Loucy (cell line): ENCODE measurements around the gene FGFBP3.
A peak's percentile ranks its signal among the peaks of the same experiment; 100 is the strongest.

Experiments
- H2AFZ ChIP-seq: fragments of 200-600 bp; sonication (generic); 2 replicates; pipeline ENCODE4 v1.6.0; 2016; ENCODE audit warnings: antibody characterized with exemption, mild to moderate bottlenecking, low read length, moderate library complexity
- H3F3A ChIP-seq: fragments of 200-600 bp; 2 replicates; pipeline ENCODE4 v1.6.0; 2016; ENCODE audit warnings: antibody characterized with exemption, low read depth, mild to moderate bottlenecking
- H3K27me3 ChIP-seq: fragments of 200-600 bp; sonication (generic); 2 replicates; pipeline ENCODE4 v1.6.1; 2014; ENCODE audit warnings: low read length, mild to moderate bottlenecking; ENCODE audit not compliant: insufficient read depth, poor library complexity, severe bottlenecking
- H3K36me3 ChIP-seq: fragments of 200-600 bp; sonication (generic); 2 replicates; pipeline ENCODE4 v1.6.1; 2016; ENCODE audit warnings: low read length; ENCODE audit not compliant: insufficient read depth
- H3K4me1 ChIP-seq: fragments of 200-600 bp; sonication (generic); 2 replicates; pipeline ENCODE4 v1.5.1; 2014; ENCODE audit warnings: low read length, mild to moderate bottlenecking; ENCODE audit not compliant: insufficient read depth, poor library complexity, severe bottlenecking
- H3K4me2 ChIP-seq: fragments of 200-600 bp; sonication (generic); 2 replicates; pipeline ENCODE4 v1.6.0; 2014; ENCODE audit warnings: antibody characterized with exemption, low read length, low read depth, mild to moderate bottlenecking; ENCODE audit not compliant: poor library complexity, severe bottlenecking
- H3K4me3 ChIP-seq: fragments of 200-600 bp; sonication (generic); 2 replicates; pipeline ENCODE4 v1.5.1; 2014; ENCODE audit warnings: low read length, mild to moderate bottlenecking, mixed read lengths; ENCODE audit not compliant: poor library complexity, severe bottlenecking
- H3K79me2 ChIP-seq: fragments of 200-600 bp; sonication (generic); 2 replicates; pipeline ENCODE4 v1.6.1; 2014; ENCODE audit warnings: low read length; ENCODE audit not compliant: insufficient read depth
- H3K9ac ChIP-seq: fragments of 200-600 bp; sonication (generic); 2 replicates; pipeline ENCODE4 v1.6.0; 2014; ENCODE audit warnings: mild to moderate bottlenecking, low read depth, low read length, moderate library complexity; ENCODE audit not compliant: poor library complexity, severe bottlenecking
- H3K9me2 ChIP-seq: fragments of 200-600 bp; sonication (generic); replicated peaks from 2 replicates; pipeline ENCODE4 v1.6.1; 2016; ENCODE audit warnings: low read depth, low read length, mixed read lengths
- H3K9me3 ChIP-seq: fragments of 200-600 bp; sonication (generic); 2 replicates; pipeline ENCODE4 v1.6.1; 2014; ENCODE audit warnings: mild to moderate bottlenecking, antibody characterized with exemption, low read length, low read depth; ENCODE audit not compliant: insufficient read depth
- H4K20me1 ChIP-seq: fragments of 200-600 bp; sonication (generic); 2 replicates; pipeline ENCODE4 v1.6.0; 2014; ENCODE audit warnings: antibody characterized with exemption, low read length, mild to moderate bottlenecking; ENCODE audit not compliant: insufficient read depth, poor library complexity, severe bottlenecking
- EZH2phosphoT487 ChIP-seq: fragments of 200-600 bp; IDR thresholded peaks from 2 replicates; pipeline ENCODE4 v1.6.1; 2018; ENCODE audit warnings: antibody characterized with exemption, mild to moderate bottlenecking, moderate library complexity, borderline replicate concordance
- TF ChIP-seq, protein P1 (sequence below): fragments of 200-600 bp; sonication (generic); conservative IDR thresholded peaks from 2 replicates; pipeline ENCODE4 v1.5.1; 2014; ENCODE audit warnings: mild to moderate bottlenecking, antibody characterized with exemption, low read length

The FGFBP3 gene

DNA sequence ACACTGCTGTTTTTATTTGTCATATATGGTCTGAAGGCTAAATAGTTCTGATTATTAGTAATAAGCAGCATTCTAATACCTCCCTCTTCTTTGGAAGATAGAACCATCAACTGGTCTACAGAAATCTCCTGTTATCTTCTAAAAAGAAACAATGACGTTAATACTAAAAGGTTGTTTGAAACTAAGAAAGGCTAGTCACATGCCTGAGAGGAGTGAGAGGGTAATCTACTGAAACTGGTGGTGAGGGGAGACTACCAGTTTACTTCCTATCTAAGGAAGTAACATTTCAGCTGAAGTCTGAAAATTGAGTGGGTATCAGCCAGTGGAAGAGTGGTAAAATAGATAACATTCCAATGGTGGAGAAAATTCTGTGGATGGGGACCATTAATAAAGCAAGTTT is 48.4 kb downstream of the FGFBP3 start:
- no peak overlapping the region for H3K4me3 ChIP-seq
- H2AFZ ChIP-seq, result no peak overlapping the region
- H3F3A ChIP-seq, result no peaks in the 10 kb centered on the region
- H3K27me3 ChIP-seq, result no peaks in the 10 kb centered on the region
- no peaks in the 10 kb centered on the region for H3K9me2 ChIP-seq
- H3K9me3 ChIP-seq, result no peaks in the 10 kb centered on the region
- TF ChIP-seq, protein P1, sequence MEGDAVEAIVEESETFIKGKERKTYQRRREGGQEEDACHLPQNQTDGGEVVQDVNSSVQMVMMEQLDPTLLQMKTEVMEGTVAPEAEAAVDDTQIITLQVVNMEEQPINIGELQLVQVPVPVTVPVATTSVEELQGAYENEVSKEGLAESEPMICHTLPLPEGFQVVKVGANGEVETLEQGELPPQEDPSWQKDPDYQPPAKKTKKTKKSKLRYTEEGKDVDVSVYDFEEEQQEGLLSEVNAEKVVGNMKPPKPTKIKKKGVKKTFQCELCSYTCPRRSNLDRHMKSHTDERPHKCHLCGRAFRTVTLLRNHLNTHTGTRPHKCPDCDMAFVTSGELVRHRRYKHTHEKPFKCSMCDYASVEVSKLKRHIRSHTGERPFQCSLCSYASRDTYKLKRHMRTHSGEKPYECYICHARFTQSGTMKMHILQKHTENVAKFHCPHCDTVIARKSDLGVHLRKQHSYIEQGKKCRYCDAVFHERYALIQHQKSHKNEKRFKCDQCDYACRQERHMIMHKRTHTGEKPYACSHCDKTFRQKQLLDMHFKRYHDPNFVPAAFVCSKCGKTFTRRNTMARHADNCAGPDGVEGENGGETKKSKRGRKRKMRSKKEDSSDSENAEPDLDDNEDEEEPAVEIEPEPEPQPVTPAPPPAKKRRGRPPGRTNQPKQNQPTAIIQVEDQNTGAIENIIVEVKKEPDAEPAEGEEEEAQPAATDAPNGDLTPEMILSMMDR, result no peak
- TF ChIP-seq EZH2phosphoT487, result no peak
- no peaks in the 10 kb centered on the region for H3K4me1 ChIP-seq
- H3K4me2 ChIP-seq, result no peak overlapping the region
- no peaks in the 10 kb centered on the region for H4K20me1 ChIP-seq
- peaks cover 81% of the 10 kb centered on the region for H3K36me3 ChIP-seq
- H3K9ac ChIP-seq, result no peak overlapping the region
- H3K79me2 ChIP-seq, result no peaks in the 10 kb centered on the region

DNA sequence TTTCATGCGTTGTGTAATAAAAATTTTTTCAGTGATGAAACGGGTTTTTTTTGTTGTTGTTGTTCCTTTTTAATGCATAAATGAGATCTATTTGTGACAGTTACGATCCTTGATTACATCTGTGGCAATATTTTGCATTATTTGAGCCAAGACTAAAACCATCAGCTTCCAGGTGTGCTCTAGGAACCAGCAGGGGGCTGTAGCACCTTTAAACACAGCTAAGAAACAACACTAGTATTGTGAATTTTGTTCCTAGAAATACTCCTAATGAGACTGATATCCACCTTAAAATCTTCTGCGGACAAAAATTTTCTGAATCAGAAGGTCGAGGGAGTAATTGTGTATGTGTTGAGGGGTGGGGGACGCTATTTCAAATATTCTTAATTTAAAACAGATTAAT is 52.6 kb downstream of the FGFBP3 start:
- TF ChIP-seq EZH2phosphoT487, result no peak
- TF ChIP-seq, protein P1, result peak; percentile 64
- H4K20me1 ChIP-seq, result no peaks in the 10 kb centered on the region

More for the DNA sequence above, 52.6 kb downstream of the FGFBP3 start:
- H3K79me2 ChIP-seq, result no peaks in the 10 kb centered on the region
- no peaks in the 10 kb centered on the region for H3K9me2 ChIP-seq
- H3K4me3 ChIP-seq, result no peak overlapping the region
- peaks cover 78% of the 10 kb centered on the region for H3K36me3 ChIP-seq
- no peaks in the 10 kb centered on the region for H3K4me1 ChIP-seq
- H3K9ac ChIP-seq, result no peak overlapping the region
- H3K4me2 ChIP-seq, result no peak overlapping the region
- no peaks in the 10 kb centered on the region for H3K9me3 ChIP-seq
- no peak overlapping the region for H2AFZ ChIP-seq
- H3K27me3 ChIP-seq, result no peaks in the 10 kb centered on the region
- H3F3A ChIP-seq, result no peaks in the 10 kb centered on the region
